ENCODE data around the gene GMDS.

GMDS gene

DNA sequence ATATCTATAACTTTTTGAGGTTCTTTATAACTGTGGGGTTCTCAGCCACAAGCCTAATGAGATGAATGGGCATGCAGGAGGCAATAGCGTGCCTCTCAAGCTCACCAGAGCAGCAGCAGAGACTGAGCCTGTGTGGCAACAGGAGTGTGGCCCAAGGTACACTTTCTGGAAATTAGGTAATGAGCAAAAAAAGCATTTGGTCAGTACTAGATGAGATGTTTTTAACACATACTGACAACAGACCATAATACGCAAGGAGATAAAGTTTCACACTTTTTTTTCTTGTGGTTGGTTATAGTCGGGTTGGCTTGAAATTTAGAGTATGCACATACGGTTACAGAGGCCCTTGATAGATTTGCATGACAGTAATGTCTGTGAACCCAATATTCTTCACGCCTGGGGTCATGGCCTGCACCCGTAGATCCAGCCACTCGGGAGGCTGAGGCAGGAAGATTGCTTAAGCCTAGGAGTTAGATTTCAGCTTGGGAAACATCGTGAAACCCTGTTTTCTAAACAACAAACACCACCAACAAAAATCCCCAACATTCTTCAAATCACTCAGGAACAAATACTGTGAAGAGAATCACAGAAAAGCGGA lies 300.1 kb downstream of the GMDS start:
- DNase-seq = no peak

DNA sequence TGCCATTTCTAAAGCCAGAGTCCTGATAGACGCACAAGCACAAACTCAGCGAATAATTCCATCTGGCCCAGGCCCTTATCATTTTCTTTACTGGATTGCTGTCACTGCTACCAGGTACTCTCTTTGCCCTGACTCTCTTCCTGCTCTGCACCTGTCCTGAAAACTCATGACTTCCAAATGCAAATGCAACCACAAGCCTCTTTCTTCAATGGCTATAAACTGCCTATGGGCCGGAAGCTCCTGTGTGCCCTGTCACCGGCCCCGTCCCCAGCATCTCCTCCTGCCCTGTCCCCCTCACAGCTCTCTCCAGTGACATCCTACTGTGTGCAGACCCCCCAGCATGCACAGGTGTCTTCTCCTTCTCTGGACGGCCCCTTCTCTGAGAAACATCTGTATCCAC lies 302.6 kb downstream of the GMDS start:
- DNase-seq = no peak

DNA sequence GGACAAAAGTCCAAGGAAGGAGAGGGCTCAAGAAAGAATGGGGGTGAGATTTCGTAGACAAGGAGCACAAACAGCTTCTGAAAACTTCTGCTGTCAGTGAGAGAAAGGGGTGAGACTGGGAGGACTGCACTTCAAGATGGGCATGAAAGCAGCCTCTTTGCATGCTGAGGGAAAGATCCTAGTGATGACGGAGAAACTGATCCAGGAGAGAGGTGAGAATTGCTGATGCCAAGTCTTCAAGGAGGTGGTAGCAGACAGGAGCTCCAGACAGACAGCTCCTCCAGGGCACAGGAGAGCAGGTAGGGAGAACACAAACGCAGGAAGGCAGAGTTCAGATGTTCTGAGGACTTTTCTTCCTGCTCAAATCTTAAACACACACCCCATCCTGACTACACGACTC lies 303.9 kb downstream of the GMDS start:
- DNase-seq = no peak

- no peak for DNase-seq
Measured at GRCh38 chr6:1940381-1940780, 305.0 kb downstream of the GMDS start.

DNA sequence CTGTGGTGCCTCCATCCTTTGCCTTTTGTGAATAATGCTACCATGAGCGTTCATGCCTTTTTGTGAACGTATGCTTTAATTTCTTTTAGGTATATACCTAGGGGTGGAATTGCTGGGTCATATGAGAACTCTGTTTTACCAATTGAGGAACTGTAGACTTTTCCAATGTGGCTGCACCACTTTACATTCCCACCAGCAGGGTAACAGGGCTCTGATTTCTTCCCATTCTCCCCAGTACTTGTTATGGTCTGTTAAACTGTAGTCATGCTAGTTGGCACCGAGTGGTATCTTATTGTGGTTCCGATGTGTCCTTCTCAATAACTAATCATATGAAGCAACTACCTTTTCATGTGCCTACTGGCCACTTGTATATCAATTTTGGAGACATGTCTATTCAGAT lies 312.1 kb downstream of the GMDS start:
- DNase-seq = no peak

GRCh38 chr6:1931817-1932216 lies 313.6 kb downstream of the GMDS start:
- no peak for DNase-seq

- DNase-seq = no peak
Measured at GRCh38 chr6:1930356-1930755, 315.0 kb downstream of the GMDS start.

DNA sequence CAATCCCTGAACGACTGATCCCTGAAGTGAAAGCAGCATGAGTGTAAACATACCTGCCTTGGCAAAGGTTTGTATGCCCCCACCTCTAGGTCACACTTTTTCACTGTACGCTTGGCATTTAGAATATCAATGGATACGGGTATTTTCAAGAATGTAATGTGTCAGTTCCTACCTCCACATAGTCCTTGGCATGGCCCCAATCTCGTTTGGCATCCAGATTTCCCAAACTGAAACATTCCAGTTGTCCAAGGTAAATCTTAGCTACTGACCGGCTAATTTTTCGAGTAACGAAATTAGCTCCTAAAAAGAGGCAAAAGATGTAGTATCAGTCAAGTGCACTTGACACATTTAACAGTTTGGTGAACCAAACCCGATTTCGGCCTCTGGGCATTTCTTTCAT lies 315.5 kb downstream of the GMDS start:
- DNase-seq = no peak

- DNase-seq = no peak
Measured at GRCh38 chr6:1925743-1926430, 319.5 kb downstream of the GMDS start.

DNA sequence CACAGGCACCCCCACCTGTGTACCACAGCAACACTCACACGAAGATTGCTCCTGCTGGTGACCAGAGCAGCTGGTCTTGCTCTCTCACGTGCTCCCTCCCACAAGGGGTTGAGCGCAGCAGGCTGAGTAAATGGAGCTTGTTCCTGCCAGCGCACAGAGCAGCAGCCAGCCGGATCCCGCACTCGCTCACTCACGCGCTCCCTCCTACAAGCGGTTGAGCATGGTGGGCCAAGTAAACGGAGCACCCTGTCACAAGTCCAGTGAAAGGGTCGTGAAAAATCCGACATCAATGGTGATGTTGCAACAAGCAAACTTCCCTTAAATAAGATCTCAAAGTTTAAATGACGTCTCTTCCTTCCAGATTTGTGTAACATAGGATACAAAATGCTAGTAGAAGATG lies 322.0 kb downstream of the GMDS start:
- DNase-seq = no peak

- DNase-seq = peak in 7 of 56 donors; percentile 3 to 45 (median 8)
Measured at GRCh38 chr6:1917626-1918371, 327.6 kb downstream of the GMDS start.

- DNase-seq = peak in 1 of 56 donors; percentile 10
Measured at GRCh38 chr6:1916334-1917070, 328.9 kb downstream of the GMDS start.

DNA sequence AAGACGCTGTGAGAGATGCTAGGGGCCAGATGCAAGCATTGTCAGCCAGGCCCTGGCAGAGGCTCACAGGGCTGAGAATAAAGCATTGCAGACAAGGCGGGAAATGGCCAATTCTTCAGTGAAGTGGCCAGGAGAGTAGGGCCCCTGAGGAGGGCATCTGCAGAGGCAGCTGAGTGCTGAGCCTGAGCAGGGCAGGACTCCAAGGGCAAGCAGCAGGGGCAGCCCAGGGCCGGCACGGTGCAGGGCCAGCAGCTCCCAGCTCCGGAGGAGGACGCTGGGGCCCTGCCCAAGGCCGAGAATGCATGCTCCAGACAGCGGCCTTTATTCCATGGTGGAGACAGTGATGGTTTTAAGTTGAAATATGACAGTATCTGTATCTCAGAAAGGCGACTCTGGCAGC lies 330.2 kb downstream of the GMDS start:
- no peak for DNase-seq

- no peak for DNase-seq
Measured at GRCh38 chr6:1913577-1913976, 331.8 kb downstream of the GMDS start.

DNA sequence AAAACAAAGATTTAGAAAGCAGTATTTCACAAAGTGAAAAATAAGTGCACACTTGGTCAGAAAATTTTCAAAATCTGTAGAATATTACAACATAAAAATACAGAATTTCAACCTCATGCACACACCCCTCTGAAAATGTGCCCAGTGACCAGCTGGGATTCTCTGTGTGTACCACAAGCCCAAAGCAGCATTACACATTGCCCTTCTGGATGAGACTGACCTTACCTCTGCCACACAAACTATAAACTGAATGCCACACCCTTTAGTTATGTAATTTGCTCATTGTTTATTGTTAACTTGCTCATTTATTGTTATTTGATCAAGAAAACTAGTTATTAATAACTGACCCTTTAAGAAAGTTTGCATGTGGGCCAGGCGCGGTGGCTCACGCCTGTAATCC lies 332.7 kb downstream of the GMDS start:
- no peak for DNase-seq

DNA sequence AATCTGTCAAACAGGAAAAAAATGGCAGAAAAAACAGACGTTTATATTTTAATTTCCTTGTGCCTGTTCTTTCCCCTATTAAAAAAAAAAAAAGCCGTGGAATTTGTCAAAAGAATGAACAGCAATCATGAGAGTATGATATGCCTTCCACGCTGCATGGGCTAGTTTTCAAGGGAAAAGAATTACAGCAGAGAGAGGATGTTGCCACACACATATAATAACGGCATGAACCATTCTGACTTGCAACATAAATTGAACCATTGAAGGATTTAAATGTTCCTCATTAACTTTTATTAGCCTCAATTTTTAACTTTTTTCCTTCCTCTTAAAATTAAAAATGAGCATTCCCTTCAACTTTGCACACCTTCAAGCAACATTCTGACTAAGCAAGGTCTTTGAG lies 333.9 kb downstream of the GMDS start:
- no peak for DNase-seq

GRCh38 chr6:1910621-1911407 lies 334.6 kb downstream of the GMDS start:
- DNase-seq = no peak

DNA sequence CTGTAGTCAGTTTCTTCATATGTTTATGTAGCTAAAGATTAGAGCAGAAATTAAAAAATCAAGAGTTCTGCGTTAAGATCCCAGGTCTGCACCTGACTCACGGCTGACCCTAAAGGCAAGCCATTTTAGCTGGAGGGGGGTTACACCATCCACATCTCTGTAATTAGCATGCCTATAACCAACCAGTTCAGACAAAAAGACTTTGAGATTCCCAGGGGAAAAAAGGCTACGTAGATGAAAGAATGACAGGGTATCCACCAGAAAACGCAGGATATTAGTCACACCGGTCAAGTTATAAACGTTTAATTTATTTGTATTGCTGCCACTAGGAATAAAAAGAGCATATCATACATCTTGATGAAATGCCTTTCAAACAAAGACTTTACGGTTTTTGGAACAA lies 336.6 kb downstream of the GMDS start:
- no peak for DNase-seq

DNA sequence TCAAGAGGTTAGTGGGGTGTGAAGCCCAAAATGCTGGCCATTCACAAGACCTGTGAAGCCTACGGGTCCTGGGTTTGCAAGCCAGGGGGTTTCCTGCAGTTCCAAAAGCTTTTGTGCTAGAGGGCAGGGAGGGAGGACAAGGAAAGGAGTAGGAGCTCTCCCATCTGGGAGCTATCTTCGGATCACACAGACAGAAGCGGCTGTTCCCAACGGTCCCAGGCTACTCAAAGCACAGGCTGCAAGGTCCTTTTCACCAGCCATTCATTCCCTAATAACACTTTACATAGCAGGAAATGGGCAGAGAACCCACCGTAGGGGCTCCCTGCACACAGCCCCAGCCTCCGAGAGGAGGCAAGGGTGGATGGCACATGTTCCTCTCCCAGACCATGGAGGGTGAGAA lies 338.8 kb downstream of the GMDS start:
- DNase-seq = no peak

DNA sequence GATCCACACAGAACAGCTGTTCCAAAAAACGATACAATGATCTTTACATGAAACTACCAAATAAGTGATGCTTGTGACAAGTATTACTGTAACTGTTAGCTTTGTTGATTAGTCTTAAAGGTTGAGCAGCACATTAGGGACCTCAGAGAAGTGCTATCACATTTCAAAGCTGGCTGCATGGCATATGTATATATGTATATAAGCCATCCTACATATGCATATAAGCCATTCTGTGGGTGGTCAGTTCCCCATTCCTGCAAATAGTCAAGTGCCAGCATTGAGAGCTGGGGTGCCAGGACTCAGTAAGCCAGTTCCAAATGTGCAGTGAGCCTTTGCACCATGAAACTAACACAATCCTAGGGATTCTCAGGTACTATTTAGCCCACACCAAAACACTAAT lies 339.4 kb downstream of the GMDS start:
- no peak for DNase-seq

GRCh38 chr6:1904898-1905297 lies 340.5 kb downstream of the GMDS start:
- no peak for DNase-seq

Measured in nucleus accumbens (tissue), 56 donors.